Thoracic aorta (tissue), 2 donors: ENCODE measurements around the gene ACSM3. TPM values are rescaled to one million over a fixed set of nuclear protein-coding genes. Genes with fewer than 3 reads are reported as not detected.

Experiments used
- ATAC-seq: fragments of 150-250 bp; one replicate; pipeline ENCODE4 v1.8.0; 2017; ENCODE audit warnings: low read depth; ENCODE audit not compliant: insufficient number of reproducible peaks, low FRiP score
- DNase-seq: peaks from one replicate; pipeline ENCODE4 v3.0.0-alpha.2; 2020; ENCODE audit warnings: low spot score
- H3K27ac ChIP-seq, 2 donors: fragments of 200-600 bp; sonication (generic); 1 replicate in 1 of 2; 2 replicates in 1 of 2; pipeline ENCODE4 v1.5.1; 2016; ENCODE audit warnings: mild to moderate bottlenecking in 2 of 2, moderate library complexity in 2 of 2
- H3K27me3 ChIP-seq: fragments of 200-600 bp; sonication (generic); replicated peaks from 2 replicates; pipeline ENCODE4 v1.6.0; 2016; ENCODE audit warnings: mild to moderate bottlenecking; ENCODE audit not compliant: insufficient read depth
- H3K36me3 ChIP-seq: fragments of 200-600 bp; sonication (generic); one replicate; pipeline ENCODE4 v1.5.1; 2016
- H3K4me1 ChIP-seq, 2 donors: fragments of 200-600 bp; sonication (generic); 1 replicate in 1 of 2; 2 replicates in 1 of 2; pipeline versions ENCODE4 v1.5.1 to v1.6.0; 2016; ENCODE audit warnings: low read depth in 2 of 2, mild to moderate bottlenecking in 1 of 2; ENCODE audit not compliant: control insufficient read depth in 1 of 2
- H3K4me3 ChIP-seq: fragments of 200-600 bp; sonication (generic); 2 replicates; pipeline ENCODE4 v1.5.1; 2016; ENCODE audit warnings: mild to moderate bottlenecking
- H3K9me3 ChIP-seq: fragments of 200-600 bp; sonication (generic); 2 replicates; pipeline ENCODE4 v1.5.1; 2016
- total RNA-seq, 2 donors: library from RNA; depleted of rRNA; stranded (reverse); fragments of >200 nt; gene quantifications; one replicate each; pipeline versions ENCODE4 v1.1.0 to v1.2.3, GENCODE V29; 2016
- TF ChIP-seq, protein P1 (sequence below): fragments of 200-600 bp; sonication (generic); IDR thresholded peaks from one replicate; pipeline ENCODE4 v1.5.1; 2019; ENCODE audit warnings: antibody characterized with exemption

Gene ACSM3
- total RNA-seq, 2 donors from 2014 or later = 0.41 to 6.1 TPM

DNA sequence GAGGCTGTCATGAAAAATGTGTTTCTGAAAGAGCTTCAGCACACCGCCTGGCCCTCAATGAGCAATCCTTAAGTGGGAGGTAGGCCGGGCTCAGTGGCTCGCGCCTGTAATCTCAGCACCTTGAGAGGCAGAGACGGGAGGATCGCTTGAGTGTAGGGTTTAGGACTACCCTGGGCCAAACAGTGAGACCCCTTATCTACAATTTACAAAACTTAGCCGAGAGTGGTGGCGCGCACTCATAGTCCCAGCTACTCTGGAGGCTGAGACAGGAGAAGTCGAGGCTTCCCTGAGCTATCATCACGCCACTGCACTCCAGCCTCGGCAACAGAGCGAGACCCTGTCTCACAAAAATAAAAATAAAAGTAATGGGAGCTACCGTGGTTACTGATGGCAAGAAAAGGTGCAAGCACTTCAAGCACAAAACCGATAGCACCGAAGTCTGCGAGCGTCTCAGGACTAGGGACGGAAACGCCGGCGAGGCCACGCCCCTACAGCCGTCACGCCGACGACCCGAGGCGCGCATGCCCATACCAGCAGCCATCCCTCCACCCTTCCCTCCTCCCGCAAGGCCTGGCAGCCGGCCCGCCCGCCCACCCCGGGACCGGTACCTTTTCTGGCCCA lies 22.8 kb upstream of the ACSM3 start:
- ATAC-seq = peak; percentile 91
- H3K36me3 ChIP-seq = peaks cover 20% of the 10 kb centered on the region
- DNase-seq = peak; percentile 45
- peak overlapping the region; percentile 94 to 98 for H3K27ac ChIP-seq
- TF ChIP-seq, protein P1, sequence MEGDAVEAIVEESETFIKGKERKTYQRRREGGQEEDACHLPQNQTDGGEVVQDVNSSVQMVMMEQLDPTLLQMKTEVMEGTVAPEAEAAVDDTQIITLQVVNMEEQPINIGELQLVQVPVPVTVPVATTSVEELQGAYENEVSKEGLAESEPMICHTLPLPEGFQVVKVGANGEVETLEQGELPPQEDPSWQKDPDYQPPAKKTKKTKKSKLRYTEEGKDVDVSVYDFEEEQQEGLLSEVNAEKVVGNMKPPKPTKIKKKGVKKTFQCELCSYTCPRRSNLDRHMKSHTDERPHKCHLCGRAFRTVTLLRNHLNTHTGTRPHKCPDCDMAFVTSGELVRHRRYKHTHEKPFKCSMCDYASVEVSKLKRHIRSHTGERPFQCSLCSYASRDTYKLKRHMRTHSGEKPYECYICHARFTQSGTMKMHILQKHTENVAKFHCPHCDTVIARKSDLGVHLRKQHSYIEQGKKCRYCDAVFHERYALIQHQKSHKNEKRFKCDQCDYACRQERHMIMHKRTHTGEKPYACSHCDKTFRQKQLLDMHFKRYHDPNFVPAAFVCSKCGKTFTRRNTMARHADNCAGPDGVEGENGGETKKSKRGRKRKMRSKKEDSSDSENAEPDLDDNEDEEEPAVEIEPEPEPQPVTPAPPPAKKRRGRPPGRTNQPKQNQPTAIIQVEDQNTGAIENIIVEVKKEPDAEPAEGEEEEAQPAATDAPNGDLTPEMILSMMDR = no peak
- H3K4me1 ChIP-seq = peaks cover 15 to 26% of the 10 kb centered on the region in 2 donors
- H3K4me3 ChIP-seq = peak overlapping the region; percentile 100
- H3K27me3 ChIP-seq = no peaks in the 10 kb centered on the region
- no peaks in the 10 kb centered on the region for H3K9me3 ChIP-seq

DNA sequence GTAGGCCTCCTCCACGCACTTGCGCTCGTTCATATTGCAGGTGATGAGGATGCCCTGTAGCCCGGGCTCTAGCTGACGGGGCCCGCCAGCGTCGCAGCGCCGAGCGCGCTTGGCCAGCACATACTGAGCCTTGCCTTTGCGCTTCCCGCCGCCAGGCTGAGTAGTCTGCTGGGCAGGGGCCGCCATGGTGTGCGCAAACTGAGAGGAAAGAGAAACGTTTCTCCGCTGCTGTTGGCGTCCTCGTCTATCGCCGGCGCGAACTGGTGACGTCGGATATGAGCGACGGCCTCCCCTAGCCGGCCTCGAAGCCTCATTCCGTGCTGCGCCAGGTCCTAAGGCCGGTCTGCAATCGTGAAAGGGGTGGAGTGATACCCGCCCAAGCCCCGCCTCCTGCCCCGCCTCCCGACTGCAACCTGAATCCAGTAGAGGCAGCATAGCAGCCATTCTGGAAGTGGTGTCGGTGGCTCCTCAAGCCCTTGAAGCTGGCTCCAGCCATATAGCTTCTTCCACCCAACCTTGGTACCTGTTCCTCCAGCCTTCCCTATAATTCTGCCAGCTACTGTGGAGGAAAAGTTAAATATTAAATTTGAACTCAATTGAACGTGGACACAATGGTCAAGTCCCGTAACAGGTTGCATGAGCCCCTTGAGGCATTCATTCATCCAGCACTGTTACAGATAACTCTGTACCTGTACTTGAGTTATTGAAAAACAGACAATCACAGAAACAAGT lies 22.1 kb upstream of the ACSM3 start, which contains the start of gene THUMPD1:
Gene THUMPD1, minus strand, starts transcription at position 265 of the 732 bp plus-strand sequence. Its CDS starts 79 bp downstream, at position 186.
- no peaks in the 10 kb centered on the region for H3K27me3 ChIP-seq
- peaks cover 15% of the 10 kb centered on the region for H3K36me3 ChIP-seq
- peak within 1 kb of the TSS; percentile 100 for H3K4me3 ChIP-seq
- ATAC-seq (peak; percentile 84), DNase-seq (peak; percentile 91)
- TF ChIP-seq, protein P1 = peak; percentile 24
- peaks cover 15 to 26% of the 10 kb centered on the region in 2 donors for H3K4me1 ChIP-seq
- H3K9me3 ChIP-seq = no peaks in the 10 kb centered on the region
- H3K27ac ChIP-seq = peak within 1 kb of the TSS; percentile 94 to 98

DNA sequence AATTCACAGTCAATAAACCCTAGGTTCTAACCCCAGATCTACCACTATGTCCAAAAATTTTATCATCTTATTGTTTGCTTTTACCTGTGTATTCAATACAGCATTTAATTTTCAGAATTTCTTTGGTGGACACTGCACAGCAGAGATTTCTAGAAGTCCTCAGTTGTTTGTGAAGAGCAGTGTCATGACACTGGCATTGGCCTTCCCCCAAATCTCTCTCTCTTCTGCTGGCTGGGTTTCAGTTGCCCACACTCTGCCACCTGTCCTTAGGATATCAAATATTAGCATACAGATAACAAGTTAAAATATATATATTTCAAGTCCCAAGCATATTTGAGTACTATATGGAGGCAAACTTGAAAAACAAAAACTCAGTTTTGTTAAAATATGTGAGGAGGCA lies 20.2 kb upstream of the ACSM3 start:
- H3K4me3 ChIP-seq = no peak overlapping the region
- peaks cover 15 to 20% of the 10 kb centered on the region in 2 donors for H3K4me1 ChIP-seq
- no peak for DNase-seq
- H3K36me3 ChIP-seq = peaks cover 1% of the 10 kb centered on the region
- no peaks in the 10 kb centered on the region for H3K9me3 ChIP-seq
- H3K27me3 ChIP-seq = no peaks in the 10 kb centered on the region
- no peak for ATAC-seq
- no peak overlapping the region for H3K27ac ChIP-seq
- TF ChIP-seq, protein P1 = no peak

DNA sequence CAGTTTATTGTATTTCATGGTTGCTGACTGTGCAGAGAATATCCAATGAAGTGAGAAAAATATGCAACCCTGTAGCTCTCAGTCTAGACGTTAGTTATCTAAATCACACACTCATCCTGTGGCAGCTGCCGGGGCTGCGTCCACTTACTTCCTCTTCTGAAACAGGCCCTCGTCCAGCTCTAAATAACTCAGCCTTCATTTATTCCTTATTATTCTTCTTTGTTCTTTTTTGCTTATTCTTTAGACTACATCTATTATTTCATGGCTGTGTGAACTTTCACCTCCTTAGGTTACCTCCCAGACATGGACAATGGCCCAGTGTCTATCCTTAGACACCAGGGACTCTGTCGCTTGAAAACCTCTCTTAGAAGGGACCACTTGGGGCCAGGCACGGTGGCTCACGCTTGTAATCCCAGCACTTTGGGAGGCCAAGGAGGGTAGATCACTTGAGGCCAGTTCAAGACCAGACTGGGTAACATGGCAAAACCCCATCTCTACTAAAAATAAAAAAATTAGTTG lies 18.8 kb upstream of the ACSM3 start:
- DNase-seq = no peak
- ATAC-seq = no peak
- Histone ChIP-seq H3K4me3 (no peak overlapping the region), H3K4me1 (peaks cover 6 to 7% of the 10 kb centered on the region in 2 donors), H3K27ac (no peak overlapping the region), H3K36me3 (no peaks in the 10 kb centered on the region), H3K27me3 (no peaks in the 10 kb centered on the region), H3K9me3 (no peaks in the 10 kb centered on the region)
- TF ChIP-seq, protein P1 = no peak

DNA sequence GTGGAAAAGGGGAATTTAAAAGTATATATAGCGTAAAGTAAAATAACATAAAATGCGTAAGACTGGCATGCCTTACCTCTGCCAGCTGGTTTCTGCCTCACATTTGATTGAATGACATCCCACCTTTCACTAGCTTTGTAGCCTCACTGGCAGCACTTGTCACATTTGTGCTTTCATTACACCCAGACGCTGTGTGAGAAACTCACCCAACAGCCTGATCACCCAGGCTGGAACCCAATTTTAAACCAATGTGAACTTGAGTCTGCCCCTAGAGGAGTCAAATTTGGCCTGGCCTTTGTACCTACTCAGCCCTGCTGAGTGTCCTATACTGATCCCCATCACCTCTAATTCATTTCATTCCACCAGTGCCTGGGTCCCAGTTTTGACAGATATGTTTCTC lies 17.4 kb upstream of the ACSM3 start:
- DNase-seq (no peak), ATAC-seq (no peak)
- H3K27ac ChIP-seq = no peak overlapping the region
- no peaks in the 10 kb centered on the region for H3K4me1 ChIP-seq
- no peaks in the 10 kb centered on the region for H3K36me3 ChIP-seq
- TF ChIP-seq, protein P1 = no peak
- H3K9me3 ChIP-seq = no peaks in the 10 kb centered on the region
- H3K4me3 ChIP-seq = no peak overlapping the region
- no peaks in the 10 kb centered on the region for H3K27me3 ChIP-seq
